A549 (cell line): Measurements from ENCODE around the gene SHQ1. TPM values are rescaled to one million over a fixed set of nuclear protein-coding genes. Genes with fewer than 3 reads are reported as not detected.
A peak's percentile ranks its signal among the peaks of the same experiment; 100 is the strongest.

Source experiments
- ATAC-seq, 2 experiments: fragments of 200-7000 bp in 1 of 2; fragments of >200 bp in 1 of 2; cut with Nextera tagmentation in 1 of 2; cut with Tn5 transposase in 1 of 2; 3 replicates each; pipeline versions ENCODE4 v1.8.0 to v1.9.1; 2018 to 2020; ENCODE audit warnings: mild to moderate bottlenecking in 1 of 2, moderate library complexity in 1 of 2
- CTCF ChIA-PET: fragments of 300-600 bp; sonication (Branson Sonifier 250); formaldehyde crosslinking; extraction: SDS; loops from one replicate; lab custom pipeline; 2021; ENCODE audit warnings: antibody characterized with exemption, inconsistent platforms; lab: Yijun Ruan, JAX
- POLR2A ChIA-PET: fragments of 350-600 bp; formaldehyde crosslinking; extraction: SDS; loops from one replicate; lab custom pipeline; 2021; ENCODE audit warnings: antibody characterized with exemption, inconsistent platforms; lab: Yijun Ruan, JAX
- DNase-seq, 2 experiments: peaks; one replicate each; pipeline versions ENCODE4 v3.0.0 to v3.0.0-alpha.2; 2011 to 2016; ENCODE audit warnings: low read depth in 1 of 2, low spot score in 1 of 2
- FAIRE-seq: peaks from 2 replicates; lab custom pipeline; 2011; peaks lifted over from hg19 to GRCh38; lab: Jason Lieb, UNC
- H3K27ac ChIP-seq, 2 experiments: fragments of >200 bp; sonication (Bioruptor Twin); formaldehyde crosslinking; 3 replicates each; pipeline ENCODE4 v1.5.1; 2016 to 2017
- H3K4me1 ChIP-seq: fragments of >200 bp; sonication (Bioruptor Twin); formaldehyde crosslinking; 3 replicates; pipeline ENCODE4 v1.6.1; 2016
- H3K4me2 ChIP-seq: fragments of >200 bp; sonication (Bioruptor Twin); formaldehyde crosslinking; 3 replicates; pipeline ENCODE4 v1.6.1; 2016
- H3K4me3 ChIP-seq: fragments of >200 bp; sonication (Bioruptor Twin); formaldehyde crosslinking; 3 replicates; pipeline ENCODE4 v1.5.1; 2016
- H3K9me3 ChIP-seq: fragments of >200 bp; sonication (Bioruptor Twin); formaldehyde crosslinking; 3 replicates; pipeline ENCODE4 v1.6.1; 2016
- CHD2 ChIP-seq: fragments of 150-350 bp; IDR thresholded peaks from 2 replicates; pipeline ENCODE4 v1.6.1; 2014; ENCODE audit warnings: low read length; ENCODE audit not compliant: partially characterized antibody
- E2F6 ChIP-seq: IDR thresholded peaks from 2 replicates; pipeline ENCODE4 v1.6.1; 2012; ENCODE audit warnings: low read depth, borderline replicate concordance
- EHF ChIP-seq: fragments of 250-450 bp; sonication (Bioruptor Pico); IDR thresholded peaks from 2 replicates; pipeline ENCODE4 v1.5.0; 2020; ENCODE audit warnings: mild to moderate bottlenecking
- EHMT2 ChIP-seq: fragments of 200-600 bp; sonication (generic); IDR thresholded peaks from 2 replicates; pipeline ENCODE4 v1.6.1; 2016; ENCODE audit warnings: antibody characterized with exemption, low read depth, mild to moderate bottlenecking, moderate library complexity
- ELK1 ChIP-seq: fragments of 150-350 bp; IDR thresholded peaks from 2 replicates; pipeline ENCODE4 v1.6.1; 2014; ENCODE audit warnings: low read depth, mild to moderate bottlenecking, low read length
- ESRRA ChIP-seq: fragments of 150-350 bp; IDR thresholded peaks from 2 replicates; pipeline ENCODE4 v1.6.1; 2014; ENCODE audit warnings: mild to moderate bottlenecking, low read length, borderline replicate concordance
- JUN ChIP-seq, 2 experiments: fragments of >200 bp; sonication (Bioruptor Twin); formaldehyde crosslinking; IDR thresholded peaks; 2 replicates in 1 of 2; 3 replicates in 1 of 2; pipeline ENCODE4 v1.6.1; 2016 to 2017
- KDM1A ChIP-seq: fragments of 200-600 bp; sonication (generic); IDR thresholded peaks from 2 replicates; pipeline ENCODE4 v1.6.1; 2016; ENCODE audit warnings: low read depth, mild to moderate bottlenecking
- KDM5A ChIP-seq: fragments of 200-600 bp; sonication (generic); IDR thresholded peaks from 2 replicates; pipeline ENCODE4 v1.6.1; 2016; ENCODE audit warnings: antibody characterized with exemption, mild to moderate bottlenecking
- MAFK ChIP-seq: fragments of 450-650 bp; IDR thresholded peaks from 2 replicates; pipeline ENCODE4 v1.6.1; 2014; ENCODE audit not compliant: partially characterized antibody
- MYC ChIP-seq: IDR thresholded peaks from 2 replicates; pipeline ENCODE4 v1.6.1; 2012; ENCODE audit warnings: mild to moderate bottlenecking, inconsistent platforms, low read length, improper control_type of control experiment, borderline replicate concordance
- NR3C1 ChIP-seq: fragments of >200 bp; sonication (Bioruptor Twin); formaldehyde crosslinking; IDR thresholded peaks from 3 replicates; pipeline ENCODE4 v1.6.1; 2017
- POLR2A ChIP-seq: IDR thresholded peaks from 2 replicates; pipeline ENCODE4 v1.6.1; 2012; ENCODE audit warnings: mild to moderate bottlenecking, low read length
- RAD21 ChIP-seq, 2 experiments: fragments of >200 bp in 1 of 2; sonication (Bioruptor Twin) in 1 of 2; formaldehyde crosslinking in 1 of 2; IDR thresholded peaks in 1 of 2; conservative IDR thresholded peaks in 1 of 2; 2 replicates in 1 of 2; 3 replicates in 1 of 2; pipeline ENCODE4 v1.6.1; 2012 to 2018; ENCODE audit warnings: inconsistent platforms in 1 of 2
- REST ChIP-seq: fragments of 200-600 bp; sonication (generic); IDR thresholded peaks from 2 replicates; pipeline ENCODE4 v1.6.1; 2016; ENCODE audit warnings: antibody characterized with exemption, mild to moderate bottlenecking, moderate library complexity
- RFX5 ChIP-seq: fragments of 450-650 bp; IDR thresholded peaks from 2 replicates; pipeline ENCODE4 v1.7.1; 2014; ENCODE audit warnings: antibody characterized with exemption, mild to moderate bottlenecking, moderate library complexity
- RNF2 ChIP-seq: fragments of 200-600 bp; sonication (generic); IDR thresholded peaks from 2 replicates; pipeline ENCODE4 v1.6.1; 2016; ENCODE audit warnings: low read depth, mild to moderate bottlenecking, antibody characterized with exemption, moderate library complexity, borderline replicate concordance
- SMC3 ChIP-seq: fragments of >200 bp; sonication (Bioruptor Twin); formaldehyde crosslinking; IDR thresholded peaks from 3 replicates; pipeline ENCODE4 v1.6.1; 2018; ENCODE audit warnings: inconsistent platforms
- TFCP2L1 ChIP-seq: fragments of 250-450 bp; sonication (Bioruptor Pico); IDR thresholded peaks from 2 replicates; pipeline ENCODE4 v1.5.0; 2021; ENCODE audit warnings: mild to moderate bottlenecking
- USF2 ChIP-seq: fragments of 450-650 bp; IDR thresholded peaks from 2 replicates; pipeline ENCODE4 v1.6.1; 2014; ENCODE audit warnings: antibody characterized with exemption
- ZC3H11A ChIP-seq: fragments of 450-650 bp; IDR thresholded peaks from 2 replicates; pipeline ENCODE4 v1.6.1; 2014; ENCODE audit warnings: antibody characterized with exemption, mild to moderate bottlenecking
- ZFP36 ChIP-seq: fragments of 450-650 bp; IDR thresholded peaks from 2 replicates; pipeline ENCODE4 v1.6.1; 2014; ENCODE audit warnings: borderline replicate concordance; ENCODE audit not compliant: partially characterized antibody
- WGBS: methylation state at CpG from one replicate; pipeline ENCODE4 v1.1.6; 2017; ENCODE audit errors: missing lambda C conversion rate; 5-methylcytosine and 5-hydroxymethylcytosine counted together
- polyA plus RNA-seq, 4 experiments: library from polyadenylated mRNA; depleted of rRNA in 3 of 4; stranded (reverse); fragments of >200 nt; fragmentation: RNase III in 1 of 4; extraction: RNeasy Plus Mini Kit Qiagen cat#74134 plus additional on column Dnase treatment in 1 of 4; gene quantifications; 2 replicates in 3 of 4; 3 replicates in 1 of 4; pipeline ENCODE4 v1.2.3, GENCODE V29; 2011 to 2017

The SHQ1 gene
- polyA plus RNA-seq, 2 of the 4 experiments (the other 2 are of a cell fraction): 18.0 to 22.2 TPM

- FAIRE-seq: no peak
- no peak for DNase-seq
- ATAC-seq: no peak
- Histone ChIP-seq H3K27ac (peak overlapping the region in 1 of 2 experiments; percentile 51; a peak in 2 of 6 replicates), H3K9me3 (no peaks in the 10 kb centered on the region), H3K4me2 (0 out of 3 replicates have a peak overlapping the region, but pooled peaks have one; percentile 1), H3K4me3 (no peak overlapping the region), H3K4me1 (peaks cover 29% of the 10 kb centered on the region)
- 91% methylated on average over 10 of the region's 10 CpGs for WGBS
- TF ChIP-seq MYC (no peak), E2F6 (no peak), NR3C1 (no peak), RNF2 (no peak), TFCP2L1 (CRISPR knock-in tag) (no peak), CHD2 (no peak), EHMT2 (no peak), KDM1A (no peak), ZFP36 (no peak), ZC3H11A (no peak), RFX5 (no peak), USF2 (no peak), MAFK (no peak), EHF (CRISPR knock-in tag) (no peak), ELK1 (no peak), JUN (IDR thresholded peaks at IDR 0.05) (no peak), SMC3 (no peak), RAD21 (conservative IDR thresholded peaks at IDR 0.05 in 1 of 2, IDR thresholded peaks at IDR 0.05 in 1 of 2) (no peak)
- ChIA-PET POLR2A (no interaction called here), CTCF (interaction anchor here (3.4 kb wide), 1 partner anchor 40 kb away, joined by 22 read pairs; no protein-coding TSS in a partner anchor)
These were observed 42.1 kb upstream of the SHQ1 start for GRCh38 chr3:72890166-72890925.

GRCh38 chr3:72889310-72890165 is 41.3 kb upstream of the SHQ1 start:
- Histone ChIP-seq H3K4me1 (peaks cover 29% of the 10 kb centered on the region), H3K9me3 (no peaks in the 10 kb centered on the region), H3K4me3 (no peak overlapping the region), H3K4me2 (peak overlapping the region; percentile 90; the same call in 2 of the 3 replicates), H3K27ac (no peak overlapping the region)
- no peak for ATAC-seq
- TF ChIP-seq KDM5A (no peak), POLR2A (no peak), ESRRA (no peak), SMC3 (no peak), REST (no peak)
- POLR2A ChIA-PET: no interaction called here
- WGBS: 88% methylated on average over 13 of the region's 13 CpGs
- no peak for DNase-seq
- no peak for FAIRE-seq
- CTCF ChIA-PET: interaction anchor here (3.4 kb wide), 1 partner anchor 39 kb away, joined by 22 read pairs; no protein-coding TSS in a partner anchor
